KG1 (cell line): ENCODE measurements around the gene ZBTB7C.

ENCODE experiments used
- DNase-seq: peaks from one replicate; lab custom pipeline; 2025; lab: John Stamatoyannopoulos, UW

ZBTB7C gene

DNA sequence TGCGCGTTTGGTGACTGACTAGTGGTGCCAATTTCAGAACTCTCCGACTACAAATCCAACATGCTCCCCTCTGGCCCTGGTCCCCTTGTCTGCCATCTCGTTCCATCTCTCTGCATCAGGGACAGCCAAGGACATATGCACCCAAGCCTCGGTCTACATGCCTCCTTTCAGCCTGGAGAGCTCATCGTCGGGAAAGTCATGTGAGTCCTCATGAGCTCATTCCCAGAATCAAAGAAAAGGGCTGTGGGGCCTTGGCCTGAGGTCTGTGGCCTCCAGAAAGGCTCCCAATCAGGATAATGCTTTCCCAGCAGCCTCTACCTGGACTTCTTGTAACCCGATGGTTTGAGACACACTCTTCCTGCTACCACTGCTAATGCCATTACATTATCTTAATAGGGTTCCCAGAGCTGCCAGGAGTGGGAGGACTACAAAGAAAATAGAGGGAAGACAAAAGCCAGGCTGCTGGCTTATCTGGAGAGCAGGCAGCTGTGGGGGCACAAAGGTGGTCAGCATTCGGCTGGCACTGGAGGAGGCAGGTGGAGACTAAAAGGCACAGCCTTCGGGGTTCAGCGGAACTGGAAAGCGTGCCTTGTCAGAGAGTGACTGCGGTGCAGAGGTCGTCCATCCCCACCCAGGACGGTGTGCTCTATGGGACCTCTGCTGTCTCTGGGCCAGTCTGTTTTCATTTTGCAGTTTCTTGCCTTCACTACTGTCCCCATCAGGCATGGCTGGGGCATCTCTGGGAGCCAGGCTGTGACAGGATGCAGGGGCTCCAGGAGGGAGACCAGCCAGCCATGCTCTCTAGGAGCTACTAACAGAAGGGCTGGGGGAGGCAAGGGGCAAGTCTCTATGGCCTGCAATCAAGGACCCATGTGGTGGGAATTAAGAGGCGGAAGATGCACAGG, 374.3 kb downstream of the ZBTB7C start:
- DNase-seq: no peak

DNA sequence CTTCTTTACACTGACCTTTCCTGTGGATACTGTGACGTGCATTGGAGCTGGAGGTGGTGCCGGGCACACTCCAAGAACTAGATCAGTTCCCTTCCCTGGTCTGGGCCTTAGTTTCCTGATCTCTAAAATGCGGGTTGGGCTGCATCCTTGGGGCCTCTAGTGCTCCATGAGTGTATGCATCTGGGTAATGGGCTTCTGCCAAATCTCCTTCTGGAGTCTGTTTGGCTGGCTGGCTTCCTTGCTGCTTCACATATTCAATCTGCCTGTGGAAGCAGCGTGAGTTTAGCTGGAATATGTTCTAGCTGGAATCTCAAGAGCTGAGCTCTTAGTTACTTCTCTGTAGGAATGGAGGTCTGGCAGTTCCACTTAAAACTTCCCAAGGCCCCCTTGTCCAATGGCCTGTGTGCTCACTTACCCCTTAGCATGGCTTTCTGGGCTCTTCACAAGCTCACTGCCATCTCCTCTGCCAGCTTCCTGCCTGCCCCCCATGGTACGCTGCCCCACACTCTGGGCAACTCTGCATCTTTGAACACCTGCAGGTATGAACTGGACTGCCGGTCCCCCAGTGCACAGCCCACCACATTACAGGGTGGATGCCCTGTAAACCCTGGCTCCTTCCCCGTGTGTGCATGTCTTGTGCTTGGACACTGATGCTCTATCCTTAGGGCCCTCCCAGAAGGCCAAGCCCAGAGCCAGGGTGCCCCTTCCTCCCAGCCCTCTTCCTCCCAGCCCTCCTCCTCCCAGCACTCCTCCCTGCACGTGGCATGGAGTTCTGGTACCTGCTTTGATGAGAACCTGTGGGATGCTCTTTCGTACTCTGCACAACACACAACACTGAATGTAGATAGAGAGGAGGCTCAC, 375.2 kb downstream of the ZBTB7C start:
- no peak for DNase-seq

DNA sequence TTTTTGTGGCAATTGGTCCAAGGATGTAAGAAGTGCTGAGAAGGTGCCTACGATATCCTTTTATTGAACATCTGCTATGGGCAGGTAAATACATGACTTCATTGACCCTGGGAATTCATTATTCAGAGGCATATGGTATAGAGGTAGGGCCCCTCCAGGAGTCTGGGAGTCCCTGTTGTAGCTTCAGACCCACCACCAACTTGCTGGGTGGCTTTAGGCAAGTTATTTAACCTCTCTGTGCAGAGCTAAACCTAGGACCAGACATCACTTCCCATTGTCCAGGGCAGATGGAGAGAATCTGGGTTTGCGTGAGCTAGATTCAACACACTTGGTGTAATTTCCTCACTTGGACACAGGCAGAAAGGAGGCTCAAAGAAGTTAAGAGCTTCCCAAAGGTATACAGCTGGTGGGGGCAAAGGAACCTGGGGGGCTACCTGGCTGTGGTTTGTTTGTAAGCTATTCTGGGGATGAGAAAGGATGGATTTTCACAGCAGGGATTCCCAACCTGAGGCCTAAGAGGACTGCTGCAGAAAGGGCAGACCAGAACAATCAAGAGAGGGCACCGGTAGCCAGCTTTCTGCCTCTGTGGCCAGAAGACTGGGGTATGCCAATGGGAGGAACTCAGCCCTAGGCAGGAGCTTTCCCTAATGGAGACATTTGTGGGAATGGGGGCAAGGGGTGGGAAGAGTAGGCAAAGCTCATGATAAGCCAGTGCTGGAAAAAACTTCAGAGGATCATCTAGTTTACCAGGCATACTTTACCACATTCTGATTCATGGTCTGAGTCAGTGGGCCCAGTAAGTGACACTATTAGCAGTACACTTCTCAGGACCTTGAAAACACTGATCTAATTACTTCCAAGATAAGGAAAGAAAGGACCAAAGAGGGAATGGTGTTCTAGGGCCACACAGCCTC, 376.1 kb downstream of the ZBTB7C start:
- DNase-seq: no peak

DNA sequence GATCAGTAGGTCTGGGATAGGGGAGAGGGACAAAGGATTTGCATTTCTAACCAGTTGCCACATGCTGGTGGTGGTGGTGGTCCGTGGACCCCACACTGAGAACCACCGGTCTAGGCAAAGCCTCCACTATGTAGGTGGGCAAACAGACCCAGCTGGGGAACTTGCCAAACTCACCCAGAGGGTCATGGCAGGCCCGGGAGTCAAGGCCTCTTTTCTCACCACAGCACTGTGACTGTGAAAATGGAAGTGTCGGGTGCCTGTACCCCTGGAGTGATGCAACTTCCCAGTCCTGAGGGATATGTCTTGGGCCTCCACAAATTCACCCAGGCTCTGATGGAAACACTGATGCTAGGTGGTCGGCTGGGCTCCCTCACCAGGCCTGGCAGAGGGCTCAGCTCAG, 377.5 kb downstream of the ZBTB7C start:
- no peak for DNase-seq

DNA sequence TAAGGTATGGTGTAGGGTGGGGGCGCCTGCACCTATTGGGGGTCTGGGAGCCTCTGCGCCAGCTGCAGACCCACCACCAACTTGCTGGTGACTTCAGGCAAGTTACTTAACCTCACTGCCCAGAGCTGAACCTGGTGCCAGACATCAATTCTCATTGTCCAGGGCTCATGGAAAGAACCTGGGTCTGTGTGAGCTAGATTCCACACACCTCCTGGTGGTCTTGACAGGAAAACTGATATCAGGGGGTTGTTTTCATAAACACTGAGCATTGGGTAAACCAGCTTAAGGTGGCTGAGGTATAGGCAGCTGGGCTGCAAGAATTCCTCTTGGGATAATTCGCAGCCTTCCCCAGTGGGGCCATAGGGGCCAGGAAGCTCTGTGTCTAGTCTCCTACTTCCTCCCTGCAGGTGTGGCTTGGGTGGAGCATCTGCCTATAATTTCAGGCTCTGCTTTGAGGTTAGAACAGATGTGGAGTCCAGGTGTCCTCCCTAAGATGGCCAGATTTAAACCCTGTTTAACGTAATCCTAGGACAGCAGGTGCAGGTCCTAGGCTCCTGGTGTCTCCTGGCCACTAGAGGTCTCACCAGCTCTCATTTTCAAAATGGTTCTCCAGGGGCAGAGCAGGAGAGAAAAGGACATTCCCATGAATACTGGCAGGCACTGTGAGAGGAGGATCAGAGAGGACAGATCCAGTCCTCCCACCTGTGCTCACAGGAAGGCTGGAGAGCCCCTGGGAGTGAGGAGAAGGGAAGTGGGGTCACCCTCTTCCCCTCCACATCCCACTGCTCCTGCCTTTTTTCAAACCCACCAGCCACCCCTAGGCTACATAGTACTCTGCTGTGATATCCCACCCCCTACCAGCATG, 378.3 kb downstream of the ZBTB7C start:
- peak; percentile 2 for DNase-seq

DNA sequence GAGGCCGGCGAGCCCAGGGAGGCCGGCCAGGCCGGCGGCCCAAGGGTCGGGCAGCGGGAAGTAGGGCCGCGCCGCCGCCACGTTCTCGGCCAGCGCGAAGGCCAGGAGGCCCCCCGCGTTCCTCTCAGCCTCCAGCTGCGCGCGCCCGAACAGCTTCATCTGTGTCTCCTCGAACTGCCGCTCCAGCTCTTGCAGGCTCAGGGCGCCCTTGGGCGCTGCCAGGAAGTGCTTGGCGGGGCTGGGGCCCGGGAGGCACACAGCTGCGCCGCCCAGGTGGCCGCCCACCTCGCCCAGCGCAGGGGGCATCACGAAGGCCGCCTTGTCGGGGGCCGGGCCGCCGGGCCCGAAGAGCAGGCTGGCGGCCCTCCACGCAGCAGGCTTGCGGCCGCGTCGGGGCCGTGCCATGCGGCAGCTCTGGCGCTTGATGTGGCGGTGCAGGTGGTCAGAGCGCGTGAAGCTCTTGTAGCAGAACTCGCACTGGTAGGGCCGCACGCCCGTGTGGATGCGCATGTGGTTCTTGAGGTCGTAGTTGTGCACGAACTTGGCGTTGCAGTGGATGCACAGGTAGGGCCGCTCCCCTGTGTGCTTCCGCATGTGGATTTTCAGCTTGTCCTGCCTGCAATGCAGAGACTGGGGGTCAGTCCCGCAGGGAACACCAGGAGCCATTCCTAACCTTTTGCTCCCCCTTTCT, 379.7 kb downstream of the ZBTB7C start:
- DNase-seq: no peak

DNA sequence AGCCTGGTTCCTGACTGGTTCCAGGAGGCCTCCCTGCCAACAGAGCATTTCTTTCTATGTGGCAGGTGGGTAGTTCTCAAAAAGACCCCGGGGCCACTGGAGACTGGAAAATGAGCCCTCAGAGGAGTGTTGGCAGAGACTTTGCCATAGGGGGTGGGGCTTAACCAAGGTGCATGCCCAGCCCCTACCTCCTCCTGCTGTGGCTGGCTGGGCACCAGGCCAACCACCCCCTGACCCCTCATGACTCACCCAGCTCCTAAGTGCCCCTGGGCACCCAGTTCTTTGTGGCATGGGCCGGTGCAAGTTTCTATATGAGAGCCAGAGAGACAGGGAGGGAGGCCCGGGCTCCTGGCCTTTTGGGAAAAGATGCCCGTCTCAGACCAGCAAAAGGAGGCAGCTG, 380.5 kb downstream of the ZBTB7C start:
- no peak for DNase-seq

DNA sequence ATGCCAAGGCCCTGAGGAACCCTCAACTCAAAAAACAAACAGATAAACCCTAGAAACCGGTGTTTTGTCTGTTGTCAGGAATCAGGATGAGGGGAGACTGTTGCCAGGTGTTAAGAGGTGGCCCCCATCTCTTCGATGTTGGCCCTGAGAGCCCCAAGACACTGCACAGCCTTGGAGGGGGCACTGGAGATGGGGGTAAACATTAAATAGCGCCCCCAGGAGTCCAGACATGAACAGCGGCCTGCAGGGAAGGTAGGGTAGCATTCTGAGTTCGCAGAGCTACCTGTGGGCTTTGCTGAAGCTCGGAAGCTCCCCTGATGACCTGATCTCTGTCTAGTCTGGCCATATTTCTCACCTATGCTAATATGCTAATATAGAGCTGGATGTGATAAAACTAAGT, 381.1 kb downstream of the ZBTB7C start:
- DNase-seq: no peak

DNA sequence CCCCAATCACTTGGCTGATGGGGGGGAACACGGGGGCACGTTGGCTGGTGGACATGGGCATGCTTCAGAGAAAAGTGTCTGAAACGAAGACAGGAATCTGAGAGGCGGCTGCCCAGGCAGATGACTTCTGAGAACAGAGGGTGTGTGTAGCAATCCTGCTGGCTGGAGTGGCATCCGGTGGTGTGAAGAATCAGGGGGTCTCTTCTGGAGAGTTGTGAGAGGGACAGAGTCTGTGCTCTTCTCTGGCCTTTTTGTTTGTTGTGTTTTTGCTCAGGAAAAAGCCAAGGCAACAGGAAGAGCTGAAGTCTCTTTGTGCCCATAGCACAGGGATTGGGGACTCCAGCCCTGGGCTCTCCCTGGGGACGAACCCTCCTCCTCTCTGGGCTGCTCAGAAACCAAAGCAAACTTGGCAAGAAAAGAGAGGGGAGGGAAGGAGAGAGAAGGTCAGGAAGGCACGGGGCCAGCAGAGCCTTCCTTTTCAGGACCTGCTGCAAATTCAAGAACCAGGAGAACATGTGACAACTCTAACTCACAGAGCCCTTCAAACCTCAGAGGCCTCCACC, 381.7 kb downstream of the ZBTB7C start:
- DNase-seq: no peak

DNA sequence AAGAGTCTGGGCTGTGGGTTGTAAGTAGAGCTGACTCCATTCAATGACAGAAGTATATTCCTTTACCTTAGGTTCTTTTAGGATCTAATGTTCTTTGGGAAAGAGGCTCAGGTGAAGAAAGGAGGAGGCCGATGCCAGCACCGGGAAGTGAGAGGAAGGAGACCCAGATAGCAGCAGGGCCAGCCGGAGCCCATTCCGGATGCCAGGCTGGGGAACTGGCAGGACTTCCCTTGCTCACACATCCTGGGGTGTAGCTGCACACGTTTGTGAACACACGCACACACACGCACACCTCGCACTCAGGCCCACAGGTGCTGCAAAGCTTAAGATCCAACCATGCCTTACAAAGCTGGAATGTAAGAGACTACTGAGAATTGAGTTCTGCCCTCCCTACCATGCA, 383.0 kb downstream of the ZBTB7C start:
- DNase-seq: no peak

DNA sequence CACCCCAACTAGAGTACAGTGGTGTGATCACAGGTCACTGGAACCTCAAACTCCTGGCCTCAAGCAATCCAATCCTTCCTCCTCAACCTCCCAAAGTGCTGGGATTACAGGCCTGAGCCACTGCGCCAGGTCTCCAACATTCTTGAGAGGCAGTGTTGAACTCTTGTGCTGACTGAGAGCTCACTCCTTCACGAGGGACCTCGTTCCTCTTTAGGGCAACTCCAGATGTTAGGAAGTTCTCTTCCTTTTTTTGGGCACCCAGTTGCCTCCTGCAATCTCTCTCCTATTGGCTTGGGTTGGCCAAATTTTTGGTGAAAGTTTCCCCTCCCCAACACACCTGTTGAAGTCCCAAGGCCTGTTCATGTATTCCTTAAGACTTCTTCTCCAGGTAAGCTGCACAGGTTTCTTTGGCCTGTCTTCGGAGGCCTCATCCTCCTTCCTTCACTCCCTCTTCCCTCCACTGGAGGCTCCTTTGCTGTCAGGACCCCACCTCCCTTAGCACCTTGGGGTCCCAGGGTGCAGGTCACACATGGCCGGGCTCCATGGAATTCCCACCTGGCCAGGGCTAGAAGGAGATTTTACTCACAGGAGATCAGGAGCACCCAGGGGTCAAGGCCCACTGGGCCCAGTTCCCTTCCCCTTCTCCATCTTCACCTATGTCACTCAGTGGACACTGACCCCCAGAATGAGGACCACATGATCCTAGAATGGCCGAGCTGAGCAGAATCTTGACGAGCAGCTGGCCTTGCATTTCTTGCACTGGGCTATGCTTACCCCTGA, 384.1 kb downstream of the ZBTB7C start:
- no peak for DNase-seq

DNA sequence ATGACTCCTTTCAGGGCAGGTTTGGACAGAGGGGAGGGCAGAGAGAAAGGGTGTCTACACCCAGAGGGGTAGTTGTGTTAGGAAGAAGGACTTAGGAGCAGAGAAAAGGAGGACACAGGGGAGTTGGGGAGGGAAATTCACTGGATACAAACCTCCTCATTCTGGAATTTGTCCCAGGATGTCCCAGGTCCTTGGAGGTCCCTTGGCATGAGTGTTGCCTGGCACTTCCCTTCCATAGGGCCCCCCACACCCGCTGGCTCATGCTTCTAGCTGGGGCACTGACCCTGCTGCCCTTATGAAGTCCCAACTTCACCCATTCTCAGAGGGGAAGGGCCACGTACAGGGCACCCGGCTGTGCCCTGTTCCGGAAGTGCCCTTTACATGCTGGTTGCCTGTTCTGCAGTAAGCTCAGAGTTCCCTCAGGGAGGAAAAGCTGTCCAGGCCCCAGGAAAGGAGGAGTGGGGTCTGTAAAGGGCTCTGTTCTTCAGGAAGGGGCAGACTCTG, 385.1 kb downstream of the ZBTB7C start:
- no peak for DNase-seq

DNA sequence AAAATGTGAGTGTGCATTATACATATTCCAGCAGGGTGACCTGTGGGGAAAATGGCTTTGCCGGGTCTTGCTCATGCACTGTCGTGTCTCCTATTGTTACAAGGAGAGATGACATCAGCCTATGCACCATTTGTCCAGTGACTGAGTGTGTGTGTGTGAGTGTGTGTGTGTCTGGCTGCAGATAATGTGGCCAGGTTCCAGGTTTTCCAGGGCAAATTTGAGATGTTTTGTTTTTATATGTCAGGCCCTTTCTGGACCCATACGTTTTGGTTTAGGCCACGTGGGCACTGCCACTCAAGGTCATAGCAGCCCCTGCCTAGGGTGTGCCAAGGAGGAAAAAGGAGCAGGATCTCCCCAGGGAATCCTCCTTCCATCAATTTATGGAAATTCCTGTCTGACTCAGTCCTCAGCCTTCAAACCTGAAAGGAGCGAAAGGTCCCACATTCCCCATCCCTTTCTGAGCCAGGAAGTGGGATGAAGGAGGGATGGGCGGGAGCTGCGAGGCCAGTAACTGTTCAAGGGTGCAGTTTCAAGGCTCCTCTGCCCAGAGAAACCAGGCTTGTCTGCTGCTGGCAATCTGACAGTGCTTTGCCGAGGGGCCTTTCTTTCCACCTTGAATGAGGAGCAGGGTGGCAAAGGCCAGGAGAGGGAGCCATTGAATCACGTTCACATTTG, 385.7 kb downstream of the ZBTB7C start:
- DNase-seq: peak; percentile 7

DNA sequence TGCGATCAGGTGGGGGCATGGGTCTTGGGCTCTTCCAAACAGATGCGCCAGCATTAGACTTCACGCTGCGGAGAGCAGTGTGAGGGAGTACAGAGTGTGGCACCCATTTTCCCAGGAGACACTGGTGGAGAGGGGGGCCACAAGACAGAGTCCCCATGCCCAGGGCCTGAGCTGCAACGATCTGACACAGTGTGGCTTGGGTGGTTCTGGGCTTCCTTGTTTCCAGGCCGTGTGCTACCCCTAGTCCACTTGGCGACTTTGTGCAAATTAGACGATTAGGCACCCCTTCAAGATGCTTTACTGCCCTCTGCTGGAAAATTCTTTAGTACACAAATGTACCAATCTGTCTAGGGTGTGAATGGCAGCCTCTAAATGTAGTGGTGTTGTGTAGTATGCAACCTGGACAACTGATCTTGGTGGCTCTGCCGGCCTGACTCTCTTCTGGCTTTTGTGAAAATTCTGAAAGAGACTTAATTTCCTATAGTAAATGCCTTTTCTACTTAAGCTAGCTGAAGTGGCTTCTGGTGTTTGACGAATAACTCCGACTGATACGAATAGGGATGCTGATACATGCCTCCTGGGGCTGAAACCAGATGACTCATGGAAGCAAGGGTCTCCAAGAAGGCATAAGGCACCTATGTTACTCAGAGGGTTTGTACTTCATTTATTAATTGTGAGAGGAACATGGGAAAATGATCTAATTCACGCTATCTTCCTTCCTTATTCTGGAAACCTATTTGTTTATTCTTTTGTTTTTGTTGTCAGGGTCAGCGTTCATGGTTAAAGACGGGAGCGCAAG, 386.5 kb downstream of the ZBTB7C start:
- peak; percentile 59 for DNase-seq

DNA sequence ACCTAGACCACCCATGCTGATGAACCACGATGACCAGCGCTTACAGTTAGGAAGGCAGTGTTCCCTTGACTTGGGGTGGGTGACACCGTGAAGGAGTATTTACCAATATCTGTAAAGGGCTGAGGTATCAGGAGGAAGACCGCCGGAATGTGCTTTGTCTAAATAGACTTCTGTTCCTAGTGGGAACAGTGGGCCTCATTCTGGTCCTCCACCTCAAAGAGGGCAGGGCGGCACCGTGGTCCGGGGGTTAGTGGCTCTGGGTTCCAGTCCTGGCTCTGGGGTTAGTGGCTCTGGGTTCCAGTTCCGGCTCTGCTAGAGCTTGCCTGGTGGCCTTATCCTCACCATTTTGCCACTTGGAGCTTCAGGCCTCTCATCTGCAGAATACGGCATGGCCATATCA, 387.2 kb downstream of the ZBTB7C start:
- no peak for DNase-seq

DNA sequence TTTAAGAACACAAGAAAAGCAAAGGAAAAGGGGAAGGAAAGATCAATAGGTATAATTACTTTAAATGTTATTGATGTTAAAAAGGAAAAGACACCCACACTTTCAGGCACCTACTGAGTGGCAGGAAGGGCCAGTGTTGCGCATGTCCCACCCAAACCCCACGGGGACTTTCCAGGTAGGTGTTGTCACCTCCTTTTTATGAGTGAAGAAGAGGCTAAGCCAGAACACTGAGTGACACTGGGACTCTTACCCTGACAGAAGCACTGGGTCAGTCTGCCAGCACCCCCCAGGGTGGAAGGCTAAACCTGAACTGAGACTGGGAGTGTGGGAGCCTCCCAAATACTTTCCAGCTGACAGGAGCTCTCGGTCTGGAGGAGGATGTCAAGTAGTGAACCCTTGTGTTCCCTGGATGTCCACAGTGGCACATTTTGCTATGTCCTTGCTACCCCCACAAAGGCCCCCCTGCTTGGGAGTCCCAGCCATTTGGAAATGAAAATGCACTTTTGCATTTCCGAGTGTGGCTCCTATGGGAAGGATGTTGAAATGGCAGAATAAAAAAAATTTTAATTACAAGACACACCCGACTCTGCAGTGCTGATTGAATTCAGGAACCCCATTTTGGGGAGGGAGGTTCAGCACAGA, 387.8 kb downstream of the ZBTB7C start:
- DNase-seq: no peak
